Naive thymus-derived CD8-positive, alpha-beta T cell (primary cell): ENCODE measurements around the gene TAB2. TPM values are rescaled to one million over a fixed set of nuclear protein-coding genes. Genes with fewer than 3 reads are reported as not detected.
"Not testable (repeated sequence)": the region's sequence is repeated elsewhere in the genome, so short reads cannot be mapped to it uniquely, and the experiment has no call there.

Source experiments
- ATAC-seq, 2 donors: fragments of 150-1000 bp; cut with Tn5 transposase in 1 of 2; sonication (Bioruptor Pico), chemical (Tn5 transposase) in 1 of 2; 1 replicate in 1 of 2; 2 replicates in 1 of 2; pipeline ENCODE4 v1.10.0; 2021; ENCODE audit warnings: mild to moderate bottlenecking in 2 of 2, moderate library complexity in 2 of 2
- POLR2A ChIA-PET: fragments of 350-600 bp; sonication (Branson Sonifier 250); formaldehyde crosslinking; loops from one replicate; lab custom pipeline; 2021; ENCODE audit warnings: antibody characterized with exemption; lab: Charles Lee
- DNase-seq, 10 donors: peaks; one replicate each; pipeline versions ENCODE4 v3.0.0 to v3.0.0-alpha.2; 2020 to 2022
- H3K27ac Mint-ChIP-seq, 10 donors: one replicate each; pipeline ENCODE4 v1.8.0; 2020 to 2022; ENCODE audit warnings: mild to moderate bottlenecking in 10 of 10, mixed read lengths in 10 of 10, moderate library complexity in 4 of 10, inconsistent platforms in 1 of 10
- H3K27me3 Mint-ChIP-seq, 5 donors: one replicate each; pipeline ENCODE4 v1.8.0; 2021 to 2022; ENCODE audit warnings: mixed read lengths in 5 of 5
- H3K36me3 Mint-ChIP-seq, 3 donors: one replicate each; pipeline ENCODE4 v1.8.0; 2020 to 2022; ENCODE audit warnings: mixed read lengths in 3 of 3, mild to moderate bottlenecking in 2 of 3, inconsistent platforms in 1 of 3
- H3K4me1 Mint-ChIP-seq, 4 donors: one replicate each; pipeline ENCODE4 v1.8.0; 2021 to 2022; ENCODE audit warnings: mixed read lengths in 4 of 4
- H3K4me3 Mint-ChIP-seq, 10 donors: one replicate each; pipeline ENCODE4 v1.8.0; 2020 to 2022; ENCODE audit warnings: mild to moderate bottlenecking in 10 of 10, mixed read lengths in 10 of 10, moderate library complexity in 6 of 10, inconsistent platforms in 1 of 10
- H3K9me3 Mint-ChIP-seq, 9 donors: one replicate each; pipeline ENCODE4 v1.8.0; 2020 to 2022; ENCODE audit warnings: mixed read lengths in 9 of 9, mild to moderate bottlenecking in 3 of 9, inconsistent platforms in 1 of 9, moderate library complexity in 1 of 9
- polyA plus RNA-seq, 3 donors: library from polyadenylated mRNA; unstranded; fragments of 300-500 nt; fragmentation: Illumina TruSeq; gene quantifications; one replicate each; pipeline ENCODE4 v1.2.3, GENCODE V29; 2021
- total RNA-seq, 8 experiments: library from RNA in 2 of 8; stranded (reverse) in 2 of 8; gene quantifications; one replicate each; pipeline ENCODE4 v1.2.3 and lab custom pipeline; 2021 to 2026

Gene TAB2
- total and polyA plus RNA-seq, 5 experiments from 2014 or later, result 9.5 to 117 (median 14.1) TPM

DNA sequence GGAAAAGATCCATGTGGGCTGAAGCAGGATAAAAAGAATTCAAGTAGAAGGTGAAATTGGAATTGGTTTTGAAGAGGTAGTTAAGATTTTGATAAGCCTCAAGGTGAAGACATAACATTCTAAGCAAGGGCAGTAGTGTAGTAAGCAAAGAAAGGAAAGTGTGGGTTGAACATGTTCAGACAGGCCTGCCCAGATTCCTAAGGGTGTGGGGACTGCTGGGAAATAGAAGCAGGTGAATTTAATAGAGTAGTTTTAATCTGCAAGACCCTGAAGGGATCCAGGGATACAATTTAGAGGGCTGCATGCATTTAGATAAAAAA, 19.1 kb downstream of the TAB2 start:
- DNase-seq, result no peak
- Mint-ChIP-seq H3K9me3 (no peaks in the 10 kb centered on the region), H3K36me3 (peaks cover 2 to 6% (median 4%) of the 10 kb centered on the region in 3 donors), H3K27ac (peak overlapping the region in 4 of 10 donors; percentile 6 to 71 (median 40)), H3K4me3 (peak overlapping the region in 8 of 10 donors; percentile 1 to 58 (median 33)), H3K4me1 (peaks cover 43 to 90% (median 80%) of the 10 kb centered on the region in 4 donors), H3K27me3 (no peaks in the 10 kb centered on the region)
- ATAC-seq, result no peak
- POLR2A ChIA-PET, result interaction anchor here (1.5 kb wide), 1 partner anchor 14 kb away, joined by 3 read pairs; no protein-coding TSS in a partner anchor

- H3K36me3 Mint-ChIP-seq, result peaks cover 2 to 6% (median 4%) of the 10 kb centered on the region in 3 donors
- peak overlapping the region in 2 of 10 donors; percentile 8 to 42 for H3K4me3 Mint-ChIP-seq
- peaks cover 40 to 90% (median 80%) of the 10 kb centered on the region in 4 donors for H3K4me1 Mint-ChIP-seq
- no peaks in the 10 kb centered on the region for H3K9me3 Mint-ChIP-seq
- DNase-seq (no peak), ATAC-seq (no peak)
- POLR2A ChIA-PET, result interaction anchor here (1.5 kb wide), 1 partner anchor 13 kb away, joined by 3 read pairs; no protein-coding TSS in a partner anchor
- H3K27ac Mint-ChIP-seq, result peak overlapping the region in 5 of 10 donors; percentile 5 to 53 (median 32)
- no peaks in the 10 kb centered on the region for H3K27me3 Mint-ChIP-seq
Observed at GRCh38 chr6:149337320-149337719, 19.8 kb downstream of the TAB2 start.

GRCh38 chr6:149340200-149340599, 22.7 kb downstream of the TAB2 start:
- H3K4me1 Mint-ChIP-seq, result peaks cover 27 to 92% (median 77%) of the 10 kb centered on the region in 4 donors
- peaks cover 2 to 18% (median 4%) of the 10 kb centered on the region in 3 donors for H3K36me3 Mint-ChIP-seq
- H3K27ac Mint-ChIP-seq, result peak overlapping the region in 2 of 10 donors; percentile 13 to 37
- DNase-seq, result no peak
- H3K9me3 Mint-ChIP-seq, result no peaks in the 10 kb centered on the region
- no peaks in the 10 kb centered on the region for H3K27me3 Mint-ChIP-seq
- POLR2A ChIA-PET, result interaction anchor here (1.4 kb wide), 1 partner anchor 79 kb away, joined by 3 read pairs; no protein-coding TSS in a partner anchor
- ATAC-seq, result no peak
- peak overlapping the region in 2 of 10 donors; percentile 12 to 30 for H3K4me3 Mint-ChIP-seq

- ATAC-seq (no peak), DNase-seq (no peak)
- H3K27me3 Mint-ChIP-seq, result no peaks in the 10 kb centered on the region
- H3K4me3 Mint-ChIP-seq, result peak overlapping the region in 7 of 10 donors; percentile 12 to 53 (median 30)
- H3K27ac Mint-ChIP-seq, result peak overlapping the region in 7 of 10 donors; percentile 7 to 85 (median 61)
- POLR2A ChIA-PET, result no interaction called here
- H3K36me3 Mint-ChIP-seq, result peaks cover 4 to 25% (median 5%) of the 10 kb centered on the region in 3 donors
- no peaks in the 10 kb centered on the region for H3K9me3 Mint-ChIP-seq
- peaks cover 20 to 85% (median 75%) of the 10 kb centered on the region in 4 donors for H3K4me1 Mint-ChIP-seq
Observed at GRCh38 chr6:149342525-149342924, 25.0 kb downstream of the TAB2 start.

DNA sequence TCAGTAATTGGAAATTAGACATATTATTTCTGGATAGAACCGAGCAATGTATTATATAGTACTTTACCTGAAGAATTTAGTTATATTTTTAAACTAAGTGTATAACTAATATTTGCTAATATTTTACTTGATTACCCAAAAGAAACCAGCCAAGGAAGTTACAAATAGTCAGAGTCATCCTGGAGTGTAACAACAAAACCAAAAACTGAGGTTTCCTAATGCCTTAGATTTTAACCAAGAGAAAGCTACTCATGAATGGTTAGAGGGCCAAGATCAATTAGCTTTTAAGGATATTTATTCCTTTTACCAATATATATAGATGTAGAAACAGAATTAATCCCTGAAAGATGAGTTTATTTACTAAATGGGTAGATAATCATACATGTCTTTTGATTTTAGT, 26.0 kb downstream of the TAB2 start:
- peaks cover 5 to 27% (median 7%) of the 10 kb centered on the region in 3 donors for H3K36me3 Mint-ChIP-seq
- no peaks in the 10 kb centered on the region for H3K9me3 Mint-ChIP-seq

GRCh38 chr6:149346078-149346477, 28.6 kb downstream of the TAB2 start:
- POLR2A ChIA-PET, result interaction anchor here (0.7 kb wide), 1 partner anchor 42 kb away, joined by 3 read pairs; no protein-coding TSS in a partner anchor
- ATAC-seq, result no peak

More for the DNA sequence above, 26.0 kb downstream of the TAB2 start:
- DNase-seq, result no peak
- H3K27me3 Mint-ChIP-seq, result no peaks in the 10 kb centered on the region
- no peak for ATAC-seq
- peak overlapping the region in 1 of 10 donors; percentile 22 for H3K27ac Mint-ChIP-seq
- no peak overlapping the region for H3K4me3 Mint-ChIP-seq
- POLR2A ChIA-PET, result no interaction called here
- peaks cover 15 to 83% (median 71%) of the 10 kb centered on the region in 4 donors for H3K4me1 Mint-ChIP-seq

DNA sequence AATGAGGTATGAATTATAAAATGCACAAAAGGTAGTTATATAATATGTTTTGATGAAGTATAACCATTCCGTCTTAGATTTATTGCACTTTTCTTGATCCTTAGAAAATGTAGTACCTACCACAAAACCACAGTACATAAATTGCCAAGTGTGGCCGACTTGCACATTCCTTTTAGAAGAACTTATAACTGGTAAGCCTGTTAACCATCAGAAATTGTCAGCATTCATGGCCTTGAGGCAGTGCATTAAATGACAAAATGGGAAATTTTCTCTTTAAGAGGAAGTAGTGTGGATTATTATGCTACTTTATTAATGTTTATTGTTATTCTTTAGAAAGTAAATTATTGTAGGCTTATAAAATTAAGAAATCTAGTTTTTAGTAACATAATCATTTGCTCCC, 29.6 kb downstream of the TAB2 start:
- Mint-ChIP-seq H3K9me3 (no peaks in the 10 kb centered on the region), H3K27me3 (no peaks in the 10 kb centered on the region), H3K4me3 (no peak overlapping the region), H3K36me3 (peaks cover 5 to 37% (median 7%) of the 10 kb centered on the region in 3 donors), H3K4me1 (peaks cover 17 to 83% (median 67%) of the 10 kb centered on the region in 4 donors), H3K27ac (peak overlapping the region in 2 of 10 donors; percentile 29 to 55)
- DNase-seq (no peak), ATAC-seq (no peak)
- POLR2A ChIA-PET, result no interaction called here

More at GRCh38 chr6:149346078-149346477, 28.6 kb downstream of the TAB2 start:
- peak overlapping the region in 4 of 10 donors; percentile 9 to 62 (median 53) for H3K4me3 Mint-ChIP-seq
- H3K4me1 Mint-ChIP-seq, result peaks cover 21 to 83% (median 73%) of the 10 kb centered on the region in 4 donors
- H3K27me3 Mint-ChIP-seq, result no peaks in the 10 kb centered on the region
- H3K36me3 Mint-ChIP-seq, result peaks cover 5 to 37% (median 7%) of the 10 kb centered on the region in 3 donors
- H3K9me3 Mint-ChIP-seq, result no peaks in the 10 kb centered on the region
- H3K27ac Mint-ChIP-seq, result peak overlapping the region in 7 of 10 donors; percentile 3 to 80 (median 68)
- no peak for DNase-seq

GRCh38 chr6:149349279-149349678, 31.8 kb downstream of the TAB2 start:
- peaks cover 22 to 79% (median 66%) of the 10 kb centered on the region in 4 donors for H3K4me1 Mint-ChIP-seq
- ATAC-seq, H3K9me3 Mint-ChIP-seq, POLR2A ChIA-PET, H3K4me3 Mint-ChIP-seq, H3K27me3 Mint-ChIP-seq, DNase-seq: not testable (repeated sequence)
- peak overlapping the region in 3 of 10 donors; percentile 35 to 60 (median 57) for H3K27ac Mint-ChIP-seq
- peaks cover 5 to 35% (median 7%) of the 10 kb centered on the region in 3 donors for H3K36me3 Mint-ChIP-seq

DNA sequence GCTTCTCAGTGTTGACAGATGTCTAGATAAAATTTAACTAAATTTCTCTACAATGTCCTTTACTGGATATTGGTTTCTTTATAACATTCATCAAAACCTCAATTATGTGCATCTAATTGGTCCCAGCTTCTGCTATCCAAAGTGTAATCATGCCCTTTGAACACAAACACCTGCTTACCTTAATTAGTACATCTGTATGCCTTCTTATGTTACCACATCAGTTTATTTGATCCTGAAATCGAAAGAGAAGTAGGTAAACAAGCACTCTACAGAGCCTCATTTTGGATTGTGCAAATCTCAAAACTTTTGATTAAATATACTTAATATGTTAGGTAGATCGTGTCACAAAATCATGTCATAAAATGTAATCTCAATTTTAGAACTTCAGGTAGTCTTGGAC, 36.5 kb downstream of the TAB2 start:
- H3K9me3 Mint-ChIP-seq, result no peaks in the 10 kb centered on the region
- H3K4me1 Mint-ChIP-seq, result peaks cover 25 to 87% (median 75%) of the 10 kb centered on the region in 4 donors
- POLR2A ChIA-PET, result interaction anchor here (0.6 kb wide), 1 partner anchor 289 kb away, joined by 3 read pairs; no protein-coding TSS in a partner anchor
- peak; percentile 49 to 60 for ATAC-seq
- H3K4me3 Mint-ChIP-seq, result no peak overlapping the region
- H3K27me3 Mint-ChIP-seq, result no peaks in the 10 kb centered on the region
- no peak for DNase-seq
- peak overlapping the region in 3 of 10 donors; percentile 58 to 78 (median 65) for H3K27ac Mint-ChIP-seq
- H3K36me3 Mint-ChIP-seq, result peaks cover 0 to 28% (median 2%) of the 10 kb centered on the region in 3 donors

DNA sequence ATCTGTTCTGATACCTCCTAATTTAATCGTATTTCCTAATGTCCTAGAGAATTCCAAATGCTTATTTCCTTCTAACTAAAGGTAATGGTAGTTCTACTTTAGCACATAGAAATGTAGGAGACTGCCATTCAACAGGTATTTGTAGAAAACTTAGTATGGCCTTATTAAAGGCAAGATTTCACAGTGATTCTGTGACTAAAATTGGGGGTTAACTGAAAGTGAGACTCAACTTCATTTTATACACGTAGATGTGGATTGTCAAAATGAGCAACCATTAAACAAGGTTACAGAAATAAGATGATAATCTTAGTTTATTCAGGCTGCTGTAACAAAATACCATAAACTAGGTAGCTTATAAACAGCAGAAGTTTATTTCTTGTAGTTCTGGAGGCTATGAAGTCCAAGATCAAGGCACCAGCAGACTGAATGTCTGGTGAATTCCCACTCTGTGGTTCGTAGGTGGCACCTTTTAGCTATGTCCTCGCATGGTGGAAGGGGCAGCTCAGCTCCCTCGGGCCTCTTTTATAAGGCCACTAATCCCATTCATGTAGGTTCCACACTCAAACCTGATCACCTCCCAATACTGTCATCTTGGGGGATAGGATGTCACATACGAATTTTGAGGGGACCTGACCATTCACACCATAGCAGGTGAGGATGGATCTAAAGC, 38.7 kb downstream of the TAB2 start:
- H3K36me3 Mint-ChIP-seq, result peaks cover 8 to 30% (median 13%) of the 10 kb centered on the region in 3 donors
- no peak overlapping the region for H3K4me3 Mint-ChIP-seq
- H3K27ac Mint-ChIP-seq, result peak overlapping the region in 4 of 10 donors; percentile 6 to 60 (median 56)
- DNase-seq, result no peak
- peaks cover 25 to 86% (median 75%) of the 10 kb centered on the region in 4 donors for H3K4me1 Mint-ChIP-seq
- peaks cover 0 to 7% (median 0%) of the 10 kb centered on the region in 9 donors for H3K9me3 Mint-ChIP-seq
- POLR2A ChIA-PET, result no interaction called here
- peak; percentile 30 to 41 for ATAC-seq
- no peaks in the 10 kb centered on the region for H3K27me3 Mint-ChIP-seq

DNA sequence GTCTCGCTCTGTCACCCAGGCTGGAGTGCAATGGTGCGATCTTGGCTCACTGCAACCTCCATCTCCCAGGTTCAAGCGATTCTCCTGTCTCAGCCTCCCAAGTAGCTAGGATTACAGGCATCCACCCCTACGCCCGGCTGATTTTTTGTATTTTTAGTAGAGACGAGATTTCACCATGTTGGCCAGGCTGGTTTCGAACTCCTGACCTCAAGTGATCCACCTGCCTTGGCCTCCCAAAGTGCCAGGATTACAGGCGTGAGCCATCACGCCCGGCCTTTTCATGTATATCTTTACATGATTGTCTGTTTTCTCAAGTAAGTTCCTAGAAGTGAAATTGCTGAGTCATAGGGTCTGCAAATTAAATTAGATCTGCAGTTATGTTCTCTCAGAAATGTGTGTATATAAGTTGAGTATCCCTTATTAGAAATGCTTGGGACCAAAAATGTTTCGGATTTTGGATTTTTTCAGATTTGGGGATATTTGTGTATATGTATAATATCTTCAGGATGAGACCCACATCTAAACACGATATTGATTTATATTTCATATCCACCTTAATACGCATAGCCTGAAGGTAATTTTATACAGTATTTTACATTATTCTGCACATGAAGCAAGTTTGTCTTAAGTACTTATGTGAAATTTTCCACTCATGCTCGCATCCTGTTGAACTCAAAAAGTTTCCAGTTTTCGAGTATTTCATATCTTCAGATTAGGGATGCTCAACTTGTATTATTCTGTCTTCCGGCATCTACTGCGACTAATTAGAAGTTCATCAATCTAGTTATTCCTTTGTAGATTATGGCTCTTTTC, 40.4 kb downstream of the TAB2 start:
- ATAC-seq (peak in 1 of 2 donors; percentile 16), DNase-seq (no peak)
- Mint-ChIP-seq H3K4me1 (peaks cover 27 to 85% (median 76%) of the 10 kb centered on the region in 4 donors), H3K27me3 (no peaks in the 10 kb centered on the region), H3K27ac (peak overlapping the region in 5 of 10 donors; percentile 10 to 85 (median 57)), H3K9me3 (peaks cover 0 to 13% (median 5%) of the 10 kb centered on the region in 9 donors), H3K4me3 (peak overlapping the region in 3 of 10 donors; percentile 1 to 46 (median 26)), H3K36me3 (peaks cover 15 to 36% (median 25%) of the 10 kb centered on the region in 3 donors)
- POLR2A ChIA-PET, result no interaction called here

DNA sequence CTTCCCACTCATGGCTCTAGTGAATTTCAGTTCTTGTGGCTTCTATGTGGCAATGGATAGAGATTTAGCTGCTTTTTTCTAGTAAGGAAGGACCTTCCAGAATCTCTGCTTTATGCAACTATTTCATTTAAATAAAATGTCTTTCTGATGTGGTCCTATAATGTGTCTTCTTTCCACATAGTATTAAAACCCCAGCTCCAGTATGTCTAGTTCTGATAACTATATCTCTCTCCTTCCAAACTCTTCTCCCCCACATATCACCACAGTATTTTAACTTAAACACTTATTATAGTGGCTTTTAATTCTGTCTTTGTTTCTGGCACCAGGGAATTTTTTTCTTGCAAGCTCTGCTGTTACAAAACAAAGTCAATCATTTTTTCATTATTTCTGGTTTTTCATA, 41.9 kb downstream of the TAB2 start:
- Mint-ChIP-seq H3K4me1 (peaks cover 30 to 89% (median 70%) of the 10 kb centered on the region in 4 donors), H3K27ac (peak overlapping the region in 6 of 10 donors; percentile 28 to 85 (median 78)), H3K36me3 (peaks cover 15 to 34% (median 25%) of the 10 kb centered on the region in 3 donors), H3K9me3 (peaks cover 0 to 13% (median 5%) of the 10 kb centered on the region in 9 donors), H3K4me3 (peak overlapping the region in 3 of 10 donors; percentile 19 to 34 (median 26)), H3K27me3 (no peaks in the 10 kb centered on the region)
- POLR2A ChIA-PET, result interaction anchor here (1.0 kb wide), 1 partner anchor 56 kb away, joined by 5 read pairs; no protein-coding TSS in a partner anchor
- no peak for DNase-seq
- ATAC-seq, result no peak
